GM12878 (cell line): ENCODE data around the gene DES. TPM values are rescaled to one million over a fixed set of nuclear protein-coding genes. Genes with fewer than 3 reads are reported as not detected.

Experiments
- ATAC-seq: fragments of 200-7000 bp; cut with Tn5 transposase; 3 replicates; pipeline ENCODE4 v1.9.1; 2020; ENCODE audit warnings: mild to moderate bottlenecking, moderate library complexity
- BruUV-seq: library from RNA; stranded (reverse); fragments of 400-500 nt; replicated peaks from 2 replicates; lab custom pipeline; 2021; lab: Mats Ljungman, UMichigan
- CTCF ChIA-PET: fragments of 300-600 bp; sonication (Branson Sonifier 250); formaldehyde crosslinking; extraction: SDS; loops from one replicate; lab custom pipeline; 2021; ENCODE audit warnings: inconsistent platforms; lab: Yijun Ruan, JAX
- POLR2A ChIA-PET: fragments of 350-600 bp; formaldehyde crosslinking; extraction: SDS; loops from one replicate; lab custom pipeline; 2021; ENCODE audit warnings: inconsistent platforms; lab: Charles Lee
- RAD21 ChIA-PET: fragments of 300-600 bp; sonication (Branson Sonifier 250); formaldehyde crosslinking; loops from one replicate; lab custom pipeline; 2023; ENCODE audit warnings: antibody characterized with exemption; ENCODE audit not compliant: unreplicated experiment; lab: Charles Lee
- SMC1A ChIA-PET: fragments of 300-600 bp; sonication (Branson Sonifier 250); formaldehyde crosslinking; loops from one replicate; lab custom pipeline; 2023; ENCODE audit not compliant: unreplicated experiment, uncharacterized antibody; lab: Charles Lee
- DNase-seq: peaks from one replicate; pipeline ENCODE4 v3.0.0-alpha.2; 2011; ENCODE audit warnings: low read depth, low spot score
- FAIRE-seq: peaks from 3 replicates; lab custom pipeline; 2011; peaks lifted over from hg19 to GRCh38; lab: Jason Lieb, UNC
- H2AFZ ChIP-seq: 2 replicates; pipeline ENCODE4 v1.6.0; 2011; ENCODE audit warnings: low read depth, low read length, control low read depth; ENCODE audit not compliant: control insufficient read depth
- H3K27ac ChIP-seq: 2 replicates; pipeline ENCODE4 v1.5.1; 2011; ENCODE audit warnings: control low read depth; ENCODE audit not compliant: control insufficient read depth, insufficient read depth
- H3K27me3 ChIP-seq, 2 experiments: replicated peaks in 1 of 2; 2 replicates each; pipeline versions ENCODE4 v1.6.0 to v1.6.1; 2011; ENCODE audit warnings: low read length in 1 of 2; ENCODE audit not compliant: control insufficient read depth in 2 of 2, insufficient read depth in 2 of 2
- H3K36me3 ChIP-seq, 2 experiments: 2 replicates each; pipeline ENCODE4 v1.5.1; 2011; ENCODE audit warnings: low read length in 1 of 2; ENCODE audit not compliant: control insufficient read depth in 2 of 2, insufficient read depth in 2 of 2
- H3K4me1 ChIP-seq: 2 replicates; pipeline ENCODE4 v1.6.1; 2011; ENCODE audit warnings: mild to moderate bottlenecking, low read length, moderate library complexity, mixed read lengths; ENCODE audit not compliant: control insufficient read depth, insufficient read depth
- H3K4me2 ChIP-seq: 2 replicates; pipeline ENCODE4 v1.6.0; 2011; ENCODE audit warnings: control low read depth; ENCODE audit not compliant: control insufficient read depth, insufficient read depth
- H3K4me3 ChIP-seq: fragments of 200-600 bp; sonication (generic); 2 replicates; pipeline ENCODE4 v1.5.1; 2016
- H3K79me2 ChIP-seq: 2 replicates; pipeline ENCODE4 v1.6.0; 2011; ENCODE audit warnings: low read length; ENCODE audit not compliant: control insufficient read depth, insufficient read depth
- H3K9ac ChIP-seq: 2 replicates; pipeline ENCODE4 v1.8.0; 2011; ENCODE audit warnings: low read length, control low read depth, mixed read lengths; ENCODE audit not compliant: control insufficient read depth, insufficient read depth
- H3K9me3 ChIP-seq: replicated peaks from 3 replicates; pipeline ENCODE4 v1.5.1; 2011; ENCODE audit warnings: mild to moderate bottlenecking, low read length; ENCODE audit not compliant: control insufficient read depth, insufficient read depth
- H4K20me1 ChIP-seq: 2 replicates; pipeline ENCODE4 v1.6.0; 2011; ENCODE audit not compliant: control insufficient read depth, insufficient read depth
- CTCF ChIP-seq, 3 experiments: IDR thresholded peaks in 2 of 3; conservative IDR thresholded peaks in 1 of 3; 2 replicates each; pipeline ENCODE4 v1.5.1; 2011; ENCODE audit warnings: low read depth in 3 of 3, low read length in 3 of 3, mild to moderate bottlenecking in 3 of 3, control low read depth in 2 of 3, moderate library complexity in 2 of 3, inconsistent platforms in 1 of 3, mixed read lengths in 1 of 3; ENCODE audit not compliant: control insufficient read depth in 2 of 3, insufficient read depth in 1 of 3; ENCODE audit errors: extremely low read depth in 1 of 3
- ETV6 ChIP-seq, 2 experiments: fragments of 450-650 bp in 1 of 2; IDR thresholded peaks in 1 of 2; conservative IDR thresholded peaks in 1 of 2; 2 replicates each; pipeline ENCODE4 v1.6.1; 2014; ENCODE audit warnings: antibody characterized with exemption in 1 of 2, borderline replicate concordance in 1 of 2, low read depth in 1 of 2, mild to moderate bottlenecking in 1 of 2, moderate library complexity in 1 of 2
- RAD21 ChIP-seq: IDR thresholded peaks from 2 replicates; pipeline ENCODE4 v1.6.1; 2011; ENCODE audit warnings: mild to moderate bottlenecking, low read depth, low read length, moderate library complexity; ENCODE audit not compliant: insufficient read depth
- SMC3 ChIP-seq: IDR thresholded peaks from 2 replicates; pipeline ENCODE4 v1.6.1; 2011; ENCODE audit warnings: low read length, improper control_type of control experiment, borderline replicate concordance
- YY1 ChIP-seq: IDR thresholded peaks from 2 replicates; pipeline ENCODE4 v1.6.1; 2011; ENCODE audit warnings: low read depth, mild to moderate bottlenecking, low read length
- WGBS: methylation state at CpG from one replicate; pipeline ENCODE4 v1.1.6; 2016; ENCODE audit warnings: low lambda C conversion rate; ENCODE audit not compliant: insufficient replicate concordance, insufficient coverage; ENCODE audit errors: missing lambda C conversion rate; 5-methylcytosine and 5-hydroxymethylcytosine counted together
- in situ Hi-C: fragments of 300-500 bp; cut with MboI; formaldehyde crosslinking; loops from 9 replicates; pipeline ENCODE4 v1.14.3; 2018; ENCODE audit warnings: mixed read lengths
- intact Hi-C: fragments of 100-400 bp; cut with micrococcal nuclease; formaldehyde crosslinking; loops from one replicate; pipeline ENCODE4 v1.14.2; 2022; ENCODE audit not compliant: unreplicated experiment
- polyA plus RNA-seq, 11 experiments: library from polyadenylated mRNA; depleted of rRNA in 4 of 11; unstranded in 6 of 11; stranded (reverse) in 5 of 11; fragments of >200 nt; fragmentation: Nextera tagmentation in 4 of 11; fragmentation: Illumina TruSeq in 1 of 11; extraction: Ambion mirVana in 4 of 11; extraction: Trizol in 1 of 11; gene quantifications; 1 replicate in 1 of 11; 2 replicates in 10 of 11; pipeline versions ENCODE4 v1.2.1 to v1.2.3, GENCODE V29; 2011 to 2016; ENCODE audit warnings: inconsistent platforms in 2 of 11, missing spikeins in 2 of 11, low read depth in 1 of 11
- total RNA-seq, 4 experiments: library from RNA; depleted of rRNA in 3 of 4; stranded (reverse); fragments of >200 nt in 3 of 4; fragmentation: Illumina TruSeq in 1 of 4; extraction: Trizol in 1 of 4; gene quantifications; 2 replicates each; pipeline versions ENCODE4 v1.2.1 to v1.2.3, GENCODE V29; 2013 to 2021

The DES gene
- total and polyA plus RNA-seq, 10 of the 15 experiments (the other 5 are each of a cell fraction or from before 2014, with no cell fraction given): 0.80 TPM; not detected in 9

GRCh38 chr2:219475697-219476651 lies 57.8 kb downstream of the DES start:
- Histone ChIP-seq H3K9me3 (no peaks in the 10 kb centered on the region), H3K79me2 (no peaks in the 10 kb centered on the region), H3K36me3 (no peaks in the 10 kb centered on the region), H2AFZ (no peak overlapping the region), H3K4me1 (no peaks in the 10 kb centered on the region), H3K4me2 (no peak overlapping the region), H3K4me3 (no peak overlapping the region)
- intact Hi-C loops: loop anchor here (10.0 kb wide), 1 partner anchor 159 kb away; no protein-coding TSS in a partner anchor
- in situ Hi-C loops: no loop called here
- BruUV-seq: no TSS peak
- CTCF ChIA-PET: interaction anchor here (0.8 to 4.0 kb wide), 5 partner anchors 12 to 239 kb away, joined by 3 to 25 read pairs (median 4); no protein-coding TSS in a partner anchor
- TF ChIP-seq CTCF (IDR thresholded peaks at IDR 0.05 in 2 of 3, conservative IDR thresholded peaks at IDR 0.05 in 1 of 3; ENCODE audit: control insufficient read depth in 2 of 3, extremely low read depth in 1 of 3, insufficient read depth in 1 of 3, low read depth in 3 of 3, low read length in 3 of 3) (peak; percentile 63 to 75 (median 74)), RAD21 (peak; percentile 54), SMC3 (peak; percentile 59), YY1 (0 out of 2 replicates have a peak, but pooled peaks have one; percentile 12), ETV6 (conservative IDR thresholded peaks at IDR 0.05 in 1 of 2, IDR thresholded peaks at IDR 0.05 in 1 of 2; ENCODE audit: borderline replicate concordance in 1 of 2, low read depth in 1 of 2) (no peak)
- TF ChIP-seq, all 136 proteins: peak for 4
- ATAC-seq (peak; percentile 87), FAIRE-seq (no peak), DNase-seq (no peak)
- Histone ChIP-seq H4K20me1 (no peaks in the 10 kb centered on the region), H3K27ac (no peak overlapping the region), H3K9ac (no peak overlapping the region), H3K27me3 (no peaks in the 10 kb centered on the region; a peak in 2 of 4 replicates)
- SMC1A ChIA-PET: interaction anchor here (0.6 kb wide), 1 partner anchor 203 kb away, joined by 3 read pairs; no protein-coding TSS in a partner anchor
- WGBS: 13% methylated on average over 12 of the region's 14 CpGs
- POLR2A ChIA-PET: no interaction called here
- RAD21 ChIA-PET: interaction anchor here (2.0 kb wide), 1 partner anchor 54 kb away, joined by 7 read pairs; no protein-coding TSS in a partner anchor

Other genes starting within 250 kb of the DES start
Only the 7 nearest of the 24 such genes appear.
- not detected in 2 replicates for gene PTPRN, start 109.0 kb upstream of the DES start, total RNA-seq (2014; rRNA removed)
- gene PTPRN, start 109.0 kb upstream of the DES start, total RNA-seq (2014; rRNA removed; fragmentation: Illumina TruSeq; extraction: Trizol): not detected in 2 replicates
- gene PTPRN, start 109.0 kb upstream of the DES start, total RNA-seq (2021): not detected in 2 replicates
- gene PTPRN, start 109.0 kb upstream of the DES start, polyA plus RNA-seq (2011; rRNA removed): 0.35 and 0.69 TPM in 2 replicates
- not detected in 2 replicates for gene PTPRN, start 109.0 kb upstream of the DES start, polyA plus RNA-seq (2014; fragmentation: Illumina TruSeq; extraction: Trizol)
- not detected for gene PTPRN, start 109.0 kb upstream of the DES start, polyA plus RNA-seq (2014; fragmentation: Nextera tagmentation; extraction: Ambion mirVana)
- gene PTPRN, start 109.0 kb upstream of the DES start, polyA plus RNA-seq (2014; rRNA removed): 0.28 TPM in 1 of 2 replicates, not detected in the other
- not detected for gene PTPRN, start 109.0 kb upstream of the DES start, polyA plus RNA-seq (2016; fragmentation: Nextera tagmentation; extraction: Ambion mirVana)
- gene RESP18, start 85.6 kb upstream of the DES start, total RNA-seq (2014; rRNA removed): not detected in 2 replicates
- gene RESP18, start 85.6 kb upstream of the DES start, total RNA-seq (2014; rRNA removed; fragmentation: Illumina TruSeq; extraction: Trizol): not detected in 2 replicates
- not detected in 2 replicates for gene RESP18, start 85.6 kb upstream of the DES start, total RNA-seq (2021)
- not detected in 2 replicates for gene RESP18, start 85.6 kb upstream of the DES start, polyA plus RNA-seq (2011; rRNA removed)
- gene RESP18, start 85.6 kb upstream of the DES start, polyA plus RNA-seq (2014; fragmentation: Illumina TruSeq; extraction: Trizol): not detected in 2 replicates
- not detected for gene RESP18, start 85.6 kb upstream of the DES start, polyA plus RNA-seq (2014; fragmentation: Nextera tagmentation; extraction: Ambion mirVana)
- gene RESP18, start 85.6 kb upstream of the DES start, polyA plus RNA-seq (2014; rRNA removed): not detected in 2 replicates
- not detected for gene RESP18, start 85.6 kb upstream of the DES start, polyA plus RNA-seq (2016; fragmentation: Nextera tagmentation; extraction: Ambion mirVana)
- gene DNPEP, start 30.5 kb upstream of the DES start, total RNA-seq (2014; rRNA removed): 58.1 and 66.9 TPM in 2 replicates
- 32.0 and 37.8 TPM in 2 replicates for gene DNPEP, start 30.5 kb upstream of the DES start, total RNA-seq (2014; rRNA removed; fragmentation: Illumina TruSeq; extraction: Trizol)
- gene DNPEP, start 30.5 kb upstream of the DES start, total RNA-seq (2021): 66.0 and 68.8 TPM in 2 replicates
- gene DNPEP, start 30.5 kb upstream of the DES start, polyA plus RNA-seq (2011; rRNA removed): 28.2 and 62.2 TPM in 2 replicates
- gene DNPEP, start 30.5 kb upstream of the DES start, polyA plus RNA-seq (2014; fragmentation: Illumina TruSeq; extraction: Trizol): 22.0 and 46.1 TPM in 2 replicates
- gene DNPEP, start 30.5 kb upstream of the DES start, polyA plus RNA-seq (2014; fragmentation: Nextera tagmentation; extraction: Ambion mirVana): 10 to 100 TPM; 33.1 to 56.3 TPM
- gene DNPEP, start 30.5 kb upstream of the DES start, polyA plus RNA-seq (2014; rRNA removed): 66.1 and 75.1 TPM in 2 replicates
- 10 to 100 TPM; 77.8 to 82.0 TPM for gene DNPEP, start 30.5 kb upstream of the DES start, polyA plus RNA-seq (2016; fragmentation: Nextera tagmentation; extraction: Ambion mirVana)
- not detected in 2 replicates for gene SPEG, start 16.5 kb downstream of the DES start, total RNA-seq (2014; rRNA removed)
- gene SPEG, start 16.5 kb downstream of the DES start, total RNA-seq (2014; rRNA removed; fragmentation: Illumina TruSeq; extraction: Trizol): not detected in 2 replicates
- gene SPEG, start 16.5 kb downstream of the DES start, total RNA-seq (2021): 0.28 TPM in 1 of 2 replicates, not detected in the other
- gene SPEG, start 16.5 kb downstream of the DES start, polyA plus RNA-seq (2011; rRNA removed): not detected in 2 replicates
- gene SPEG, start 16.5 kb downstream of the DES start, polyA plus RNA-seq (2014; fragmentation: Illumina TruSeq; extraction: Trizol): not detected in 2 replicates
- gene SPEG, start 16.5 kb downstream of the DES start, polyA plus RNA-seq (2014; fragmentation: Nextera tagmentation; extraction: Ambion mirVana): not detected
- 0.01 and 0.03 TPM in 2 replicates for gene SPEG, start 16.5 kb downstream of the DES start, polyA plus RNA-seq (2014; rRNA removed)
- not detected for gene SPEG, start 16.5 kb downstream of the DES start, polyA plus RNA-seq (2016; fragmentation: Nextera tagmentation; extraction: Ambion mirVana)
- gene GMPPA, start 80.5 kb downstream of the DES start, total RNA-seq (2014; rRNA removed): 44.6 and 45.9 TPM in 2 replicates
- gene GMPPA, start 80.5 kb downstream of the DES start, total RNA-seq (2014; rRNA removed; fragmentation: Illumina TruSeq; extraction: Trizol): 23.4 and 24.4 TPM in 2 replicates
- gene GMPPA, start 80.5 kb downstream of the DES start, total RNA-seq (2021): 37.6 and 45.3 TPM in 2 replicates
- 31.1 and 53.6 TPM in 2 replicates for gene GMPPA, start 80.5 kb downstream of the DES start, polyA plus RNA-seq (2011; rRNA removed)
- gene GMPPA, start 80.5 kb downstream of the DES start, polyA plus RNA-seq (2014; fragmentation: Illumina TruSeq; extraction: Trizol): 35.6 and 38.9 TPM in 2 replicates
- gene GMPPA, start 80.5 kb downstream of the DES start, polyA plus RNA-seq (2014; fragmentation: Nextera tagmentation; extraction: Ambion mirVana): 10 to 100 TPM in 1 of 2 experiments, 1 to 10 TPM in 1; 1.9 to 10.2 TPM
- gene GMPPA, start 80.5 kb downstream of the DES start, polyA plus RNA-seq (2014; rRNA removed): 49.9 and 54.5 TPM in 2 replicates
- gene GMPPA, start 80.5 kb downstream of the DES start, polyA plus RNA-seq (2016; fragmentation: Nextera tagmentation; extraction: Ambion mirVana): 10 to 100 TPM; 66.8 to 83.2 TPM
- gene ASIC4, start 96.1 kb downstream of the DES start, total RNA-seq (2014; rRNA removed): not detected in 2 replicates
- gene ASIC4, start 96.1 kb downstream of the DES start, total RNA-seq (2014; rRNA removed; fragmentation: Illumina TruSeq; extraction: Trizol): not detected in 2 replicates
- gene ASIC4, start 96.1 kb downstream of the DES start, total RNA-seq (2021): not detected in 2 replicates
- not detected in 2 replicates for gene ASIC4, start 96.1 kb downstream of the DES start, polyA plus RNA-seq (2011; rRNA removed)
- 0.01 TPM in 1 of 2 replicates, not detected in the other for gene ASIC4, start 96.1 kb downstream of the DES start, polyA plus RNA-seq (2014; fragmentation: Illumina TruSeq; extraction: Trizol)
- not detected for gene ASIC4, start 96.1 kb downstream of the DES start, polyA plus RNA-seq (2014; fragmentation: Nextera tagmentation; extraction: Ambion mirVana)
- not detected in 2 replicates for gene ASIC4, start 96.1 kb downstream of the DES start, polyA plus RNA-seq (2014; rRNA removed)
- gene ASIC4, start 96.1 kb downstream of the DES start, polyA plus RNA-seq (2016; fragmentation: Nextera tagmentation; extraction: Ambion mirVana): not detected
- 12.5 and 15.2 TPM in 2 replicates for gene CHPF, start 125.4 kb downstream of the DES start, total RNA-seq (2014; rRNA removed)
- gene CHPF, start 125.4 kb downstream of the DES start, total RNA-seq (2014; rRNA removed; fragmentation: Illumina TruSeq; extraction: Trizol): 1.2 and 2.0 TPM in 2 replicates
- 11.6 and 12.2 TPM in 2 replicates for gene CHPF, start 125.4 kb downstream of the DES start, total RNA-seq (2021)
- 0.89 and 2.2 TPM in 2 replicates for gene CHPF, start 125.4 kb downstream of the DES start, polyA plus RNA-seq (2011; rRNA removed)
- gene CHPF, start 125.4 kb downstream of the DES start, polyA plus RNA-seq (2014; fragmentation: Illumina TruSeq; extraction: Trizol): 0.16 and 0.75 TPM in 2 replicates
- under 1 TPM in 1 of 2 experiments, not detected in 1; 0.09 TPM for gene CHPF, start 125.4 kb downstream of the DES start, polyA plus RNA-seq (2014; fragmentation: Nextera tagmentation; extraction: Ambion mirVana)
- gene CHPF, start 125.4 kb downstream of the DES start, polyA plus RNA-seq (2014; rRNA removed): 8.3 and 11.5 TPM in 2 replicates
- 10 to 100 TPM; 14.2 to 17.4 TPM for gene CHPF, start 125.4 kb downstream of the DES start, polyA plus RNA-seq (2016; fragmentation: Nextera tagmentation; extraction: Ambion mirVana)